ENCODE data around the gene KCNIP4. TPM values are rescaled to one million over a fixed set of nuclear protein-coding genes. Genes with fewer than 3 reads are reported as not detected.

KCNIP4 gene
- total RNA-seq, 6 experiments from 2014 or later: not detected

DNA sequence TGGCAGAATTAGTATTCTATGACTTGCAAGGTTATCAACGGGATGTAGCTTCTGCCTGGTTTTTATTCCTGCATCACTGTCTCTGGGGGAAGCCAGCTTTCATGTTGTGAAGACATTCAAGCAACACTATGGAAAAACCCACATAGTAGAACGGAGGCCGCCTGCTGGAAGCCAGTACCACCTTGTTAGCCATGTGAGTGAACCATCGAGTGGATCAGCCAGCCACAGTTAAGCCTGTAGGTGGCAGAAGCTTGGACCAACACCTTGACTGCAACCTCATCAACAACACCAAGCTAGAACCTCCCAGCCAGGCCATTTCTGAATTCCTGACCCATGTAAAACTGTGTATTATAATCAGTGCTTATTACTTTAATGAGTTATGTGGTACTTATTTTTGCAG lies 538.2 kb downstream of the KCNIP4 start:
- no peaks in the 10 kb centered on the region for H3K36me3 ChIP-seq
- no peak for DNase-seq
- no peak for ATAC-seq
- intact Hi-C loops (cut with DNase I): no loop called here
- H3K9me3 ChIP-seq: no peaks in the 10 kb centered on the region
- TF ChIP-seq, protein P1, sequence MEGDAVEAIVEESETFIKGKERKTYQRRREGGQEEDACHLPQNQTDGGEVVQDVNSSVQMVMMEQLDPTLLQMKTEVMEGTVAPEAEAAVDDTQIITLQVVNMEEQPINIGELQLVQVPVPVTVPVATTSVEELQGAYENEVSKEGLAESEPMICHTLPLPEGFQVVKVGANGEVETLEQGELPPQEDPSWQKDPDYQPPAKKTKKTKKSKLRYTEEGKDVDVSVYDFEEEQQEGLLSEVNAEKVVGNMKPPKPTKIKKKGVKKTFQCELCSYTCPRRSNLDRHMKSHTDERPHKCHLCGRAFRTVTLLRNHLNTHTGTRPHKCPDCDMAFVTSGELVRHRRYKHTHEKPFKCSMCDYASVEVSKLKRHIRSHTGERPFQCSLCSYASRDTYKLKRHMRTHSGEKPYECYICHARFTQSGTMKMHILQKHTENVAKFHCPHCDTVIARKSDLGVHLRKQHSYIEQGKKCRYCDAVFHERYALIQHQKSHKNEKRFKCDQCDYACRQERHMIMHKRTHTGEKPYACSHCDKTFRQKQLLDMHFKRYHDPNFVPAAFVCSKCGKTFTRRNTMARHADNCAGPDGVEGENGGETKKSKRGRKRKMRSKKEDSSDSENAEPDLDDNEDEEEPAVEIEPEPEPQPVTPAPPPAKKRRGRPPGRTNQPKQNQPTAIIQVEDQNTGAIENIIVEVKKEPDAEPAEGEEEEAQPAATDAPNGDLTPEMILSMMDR (IDR thresholded peaks at IDR 0.05): no peak
- no peak for TF ChIP-seq POLR2A (IDR thresholded peaks at IDR 0.05)
- H3K27ac ChIP-seq: no peak overlapping the region
- peaks cover 0 to 26% (median 4%) of the 10 kb centered on the region in 4 donors for H3K4me1 ChIP-seq
- H3K27me3 ChIP-seq: no peaks in the 10 kb centered on the region
- 80% methylated on average over 1 of the region's 4 CpGs for WGBS (ENCODE audit: insufficient coverage, low coverage, low lambda C conversion rate, missing lambda C conversion rate)
- H3K4me3 ChIP-seq: no peak overlapping the region

DNA sequence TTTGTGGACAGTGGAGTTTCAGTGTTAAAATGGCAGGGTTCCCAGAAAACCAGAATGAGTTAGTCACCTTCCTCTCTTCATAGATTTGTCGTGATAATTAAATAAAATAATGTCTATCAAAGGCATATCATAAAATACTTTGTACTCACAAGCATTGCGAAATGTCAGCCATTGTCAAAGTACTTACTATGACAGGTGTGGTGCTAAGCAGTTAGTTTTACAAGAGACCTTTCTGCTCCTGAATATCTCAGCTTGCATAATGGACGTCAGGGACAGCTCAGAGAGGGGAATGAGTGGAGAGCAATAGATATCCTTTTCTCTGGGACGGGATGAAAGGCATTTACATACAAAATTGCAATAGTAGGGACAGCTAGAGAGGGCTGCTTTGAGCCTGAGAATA lies 560.9 kb downstream of the KCNIP4 start:
- Histone ChIP-seq H3K27me3 (no peaks in the 10 kb centered on the region), H3K4me3 (no peak overlapping the region), H3K4me1 (no peaks in the 10 kb centered on the region), H3K9me3 (no peaks in the 10 kb centered on the region), H3K36me3 (no peaks in the 10 kb centered on the region), H3K27ac (no peak overlapping the region)
- ATAC-seq (no peak), DNase-seq (no peak)
- intact Hi-C loops (cut with DNase I): no loop called here
- 29% methylated on average over 4 of the region's 4 CpGs for WGBS (ENCODE audit: insufficient coverage, low coverage, low lambda C conversion rate, missing lambda C conversion rate)
- TF ChIP-seq, protein P1 (IDR thresholded peaks at IDR 0.05): no peak
- TF ChIP-seq POLR2A (IDR thresholded peaks at IDR 0.05): no peak

DNA sequence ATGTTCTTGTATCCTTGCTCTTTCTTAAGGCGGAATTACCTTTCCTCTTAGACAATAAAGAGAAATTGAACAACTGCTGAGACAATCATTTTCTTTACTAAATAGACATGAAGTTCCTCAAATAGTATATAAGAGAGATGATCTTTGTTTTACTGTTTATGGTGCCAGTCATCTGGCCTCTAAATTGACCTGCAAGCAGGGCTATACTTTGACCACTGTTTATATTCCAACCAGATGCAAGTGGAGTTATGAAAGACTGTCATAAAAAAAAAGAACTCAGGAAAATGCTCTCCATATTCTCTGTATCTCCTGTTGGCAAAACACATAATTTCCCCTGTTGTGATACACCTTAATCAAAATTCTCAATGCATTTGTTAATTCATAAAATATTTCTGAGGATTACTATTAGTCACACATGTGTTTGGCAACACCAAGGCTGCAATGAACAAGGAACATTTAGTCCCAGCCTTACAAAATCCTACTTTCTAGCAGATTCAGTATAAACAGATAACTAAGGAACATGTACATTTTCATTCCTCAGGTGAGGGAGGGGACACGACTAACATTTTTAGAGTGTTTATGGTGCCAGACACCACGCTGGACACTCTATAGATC lies 562.3 kb downstream of the KCNIP4 start:
- TF ChIP-seq, protein P1 (IDR thresholded peaks at IDR 0.05): no peak
- TF ChIP-seq POLR2A (IDR thresholded peaks at IDR 0.05): no peak
- no peak for DNase-seq
- intact Hi-C loops (cut with DNase I): no loop called here
- Histone ChIP-seq H3K9me3 (no peaks in the 10 kb centered on the region), H3K36me3 (no peaks in the 10 kb centered on the region), H3K27me3 (no peaks in the 10 kb centered on the region), H3K4me3 (no peak overlapping the region), H3K4me1 (no peaks in the 10 kb centered on the region), H3K27ac (no peak overlapping the region)
- no peak for ATAC-seq
- WGBS (ENCODE audit: insufficient coverage, low coverage, low lambda C conversion rate, missing lambda C conversion rate): 45% methylated on average over 3 of the region's 3 CpGs

DNA sequence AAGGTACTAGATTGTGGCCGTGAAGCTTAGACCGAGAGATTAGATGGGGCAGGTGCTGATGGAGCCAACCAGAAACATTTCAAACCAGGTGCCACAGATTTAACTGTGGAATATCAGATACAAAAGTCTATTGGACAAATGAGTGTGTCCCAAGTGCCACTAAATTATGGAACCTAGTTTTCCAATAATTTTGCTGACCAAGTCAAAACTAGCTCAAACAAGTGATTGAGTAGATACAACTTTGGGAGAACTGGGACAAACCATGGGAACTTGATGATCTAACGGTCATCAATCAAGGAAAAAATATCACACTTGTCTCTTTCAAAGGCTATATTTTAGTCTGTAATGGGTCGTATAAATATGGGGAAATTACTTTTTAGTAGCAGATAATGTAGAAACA lies 562.9 kb downstream of the KCNIP4 start:
- no peak overlapping the region for H3K4me3 ChIP-seq
- no peak overlapping the region for H3K27ac ChIP-seq
- TF ChIP-seq POLR2A (IDR thresholded peaks at IDR 0.05): no peak
- TF ChIP-seq, protein P1 (IDR thresholded peaks at IDR 0.05): no peak
- intact Hi-C loops (cut with DNase I): no loop called here
- WGBS (ENCODE audit: insufficient coverage, low coverage, low lambda C conversion rate, missing lambda C conversion rate): 54% methylated on average over 4 of the region's 4 CpGs
- no peaks in the 10 kb centered on the region for H3K27me3 ChIP-seq
- ATAC-seq: no peak
- no peak for DNase-seq
- no peaks in the 10 kb centered on the region for H3K4me1 ChIP-seq
- H3K36me3 ChIP-seq: no peaks in the 10 kb centered on the region
- no peaks in the 10 kb centered on the region for H3K9me3 ChIP-seq

DNA sequence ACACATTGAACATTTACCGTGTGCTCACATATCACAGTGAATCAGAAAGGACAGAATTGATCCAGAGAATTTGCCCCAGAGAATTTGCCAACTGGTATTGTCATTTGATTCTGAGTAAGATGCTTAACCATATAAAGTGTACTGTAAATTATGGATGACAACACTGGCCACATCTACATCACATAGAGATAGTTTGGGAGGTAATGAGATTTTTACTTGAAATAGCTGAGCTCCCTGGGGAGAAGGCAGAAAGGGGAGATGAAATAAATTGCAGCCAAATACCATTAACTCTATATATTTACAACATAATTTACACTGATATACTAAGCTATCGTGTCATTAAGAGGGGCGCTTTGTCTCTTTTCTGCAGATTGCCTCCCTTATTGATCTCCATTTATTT lies 564.0 kb downstream of the KCNIP4 start:
- WGBS (ENCODE audit: insufficient coverage, low coverage, low lambda C conversion rate, missing lambda C conversion rate): 51% methylated on average over 3 of the region's 3 CpGs
- Histone ChIP-seq H3K4me3 (no peak overlapping the region), H3K27me3 (no peaks in the 10 kb centered on the region), H3K27ac (no peak overlapping the region), H3K9me3 (no peaks in the 10 kb centered on the region), H3K36me3 (no peaks in the 10 kb centered on the region), H3K4me1 (no peaks in the 10 kb centered on the region)
- ATAC-seq (no peak), DNase-seq (no peak)
- TF ChIP-seq, protein P1 (IDR thresholded peaks at IDR 0.05): no peak
- no peak for TF ChIP-seq POLR2A (IDR thresholded peaks at IDR 0.05)
- intact Hi-C loops (cut with DNase I): no loop called here
